Heart right ventricle (tissue), 16 donors: ENCODE data around the gene FRMD3. TPM values are rescaled to one million over a fixed set of nuclear protein-coding genes. Genes with fewer than 3 reads are reported as not detected.

Experiments used
- ATAC-seq, 8 donors: fragments of 200-7000 bp; cut with Tn5 transposase; one replicate each; pipeline ENCODE4 v1.9.1; 2020; ENCODE audit warnings: mild to moderate bottlenecking in 8 of 8, moderate library complexity in 8 of 8, moderate number of reproducible peaks in 1 of 8
- DNase-seq, 2 donors: peaks; one replicate each; pipeline ENCODE4 v3.0.0-alpha.2; 2020
- H3K27ac ChIP-seq, 10 donors: fragments of 200-600 bp; sonication (generic) in 2 of 10; one replicate each; pipeline versions ENCODE4 v1.5.0 to v1.8.0; 2020 to 2022; ENCODE audit warnings: mild to moderate bottlenecking in 3 of 10
- H3K27me3 ChIP-seq, 7 donors: fragments of 200-600 bp; one replicate each; pipeline ENCODE4 v1.8.0; 2021 to 2022; ENCODE audit warnings: mild to moderate bottlenecking in 2 of 7
- H3K36me3 ChIP-seq, 9 donors: fragments of 200-600 bp; sonication (generic) in 1 of 9; one replicate each; pipeline versions ENCODE4 v1.5.0 to v1.8.0; 2020 to 2022; ENCODE audit warnings: mild to moderate bottlenecking in 2 of 9
- H3K4me1 ChIP-seq, 9 donors: fragments of 200-600 bp; sonication (generic) in 1 of 9; one replicate each; pipeline versions ENCODE4 v1.5.0 to v1.8.0; 2020 to 2022; ENCODE audit warnings: mild to moderate bottlenecking in 4 of 9
- H3K4me3 ChIP-seq, 10 donors: fragments of 200-600 bp; sonication (generic) in 2 of 10; one replicate each; pipeline versions ENCODE4 v1.5.0 to v1.8.0; 2020 to 2022; ENCODE audit warnings: mild to moderate bottlenecking in 7 of 10, moderate library complexity in 2 of 10
- H3K9me3 ChIP-seq, 11 donors: fragments of 200-600 bp in 10 of 11; sonication (generic) in 2 of 11; one replicate each; pipeline versions ENCODE4 v1.5.0 to v1.8.0; 2013 to 2022; ENCODE audit warnings: mild to moderate bottlenecking in 2 of 11, control low read depth in 1 of 11, moderate library complexity in 1 of 11
- CTCF ChIP-seq, 9 donors: fragments of 200-600 bp; sonication (generic) in 2 of 9; IDR thresholded peaks; one replicate each; pipeline versions ENCODE4 v1.5.0 to v1.8.0; 2021 to 2022; ENCODE audit warnings: antibody characterized with exemption in 9 of 9, mild to moderate bottlenecking in 5 of 9, moderate library complexity in 1 of 9
- WGBS, 2 donors: extraction: QIAGEN DNeasy Blood & Tissue Kit; methylation state at CpG; one replicate each; pipeline ENCODE4 v1.1.7; 2013; ENCODE audit warnings: inconsistent platforms in 1 of 2; 5-methylcytosine and 5-hydroxymethylcytosine counted together
- intact Hi-C, 10 donors: fragments of 100-400 bp; cut with DNase I; formaldehyde crosslinking; loops; one replicate each; pipeline versions ENCODE4 v1.11.1 to v1.14.2; 2022
- polyA plus RNA-seq, 2 donors: library from polyadenylated mRNA; stranded (reverse); fragments of 200-250 nt; gene quantifications; one replicate each; pipeline ENCODE4 v1.2.3, GENCODE V29; 2013
- total RNA-seq, 10 donors: library from RNA; stranded (reverse); fragmentation: NEBNext Ultra II Directional in 3 of 10; extraction: Animal tissue kit (Norgen Biotek cat#: 25700) in 3 of 10; gene quantifications; one replicate each; pipeline versions ENCODE4 v1.2.1 to v1.2.4, GENCODE V29; 2021 to 2023
- donor health status: Arrhythmogenic right ventricular cardiomyopathy.
- donor health status: ischemic (EF 13 %, LVEDD 7.1; RV severe dilation, severe dysfunction).
- donor health status: healthy with polysubstance abuse.
- donor health status: DM: no; HTN: yes; CAD: no.
- donor health status: DM: no; HTN: no; CAD: no.
- donor health status: ischemic (EF 25% LVEDD 6.9; RV normal size, moderate dysfunction).
- donor health status: ischemic (EF 25% LVEDD 5.7; RV mildly dilated, moderate dysfunction).
- donor health status: healthy.
- donor health status: DM: yes; HTN: yes; CAD: no.
- donor health status: Ischemic cardiomyopathy.
- donor health status: ischemic (EF 35%, LVEDD 5.7; RV mildly dilated, moderate dysfunction).
- donor health status: nonischemic (EF 11% LVEDD 7.7; RV severe dilation, severe dysfunction).
- donor health status: DM: yes; HTN: yes; CAD: no.
- donor health status: PGD.
- donor health status: ischemic (EF 29% LVEDD 5.4; RV normal size, mild dysfunction).
- donor health status: nonischemic (EF 23%, LVEDD 6.1; RV moderate dilation, normal function).

FRMD3 gene
- total and polyA plus RNA-seq, 12 donors, result 23.1 to 145 (median 98.8) TPM

- no peak for TF ChIP-seq CTCF (IDR thresholded peaks at IDR 0.05)
These were observed 329.9 kb downstream of the FRMD3 start for GRCh38 chr9:83208065-83208850.

GRCh38 chr9:83204047-83204446, 334.2 kb downstream of the FRMD3 start:
- peak in 3 of 8 donors; percentile 36 to 61 (median 38) for ATAC-seq
- WGBS, 2 donors, result 83 to 96% methylated on average over 1 of the region's 1 CpG
- intact Hi-C loops, result loop anchor here in 3 of 10 donors (5.0 to 10.0 kb wide), 3 partner anchors 131 to 443 kb away; no protein-coding TSS in a partner anchor
- peaks cover 0 to 9% (median 0%) of the 10 kb centered on the region in 9 donors for H3K4me1 ChIP-seq
- no peak overlapping the region for H3K4me3 ChIP-seq
- no peak overlapping the region for H3K27ac ChIP-seq
- H3K9me3 ChIP-seq, result no peaks in the 10 kb centered on the region
- H3K36me3 ChIP-seq, result no peaks in the 10 kb centered on the region
- peak in 6 of 9 donors; percentile 21 to 56 (median 49) for TF ChIP-seq CTCF (IDR thresholded peaks at IDR 0.05)
- DNase-seq, result no peak
- H3K27me3 ChIP-seq, result peaks cover 0 to 3% (median 0%) of the 10 kb centered on the region in 7 donors

More at GRCh38 chr9:83208065-83208850, 329.9 kb downstream of the FRMD3 start:
- Histone ChIP-seq H3K4me1 (peaks cover 0 to 9% (median 0%) of the 10 kb centered on the region in 9 donors), H3K9me3 (no peaks in the 10 kb centered on the region), H3K4me3 (no peak overlapping the region), H3K36me3 (no peaks in the 10 kb centered on the region), H3K27ac (no peak overlapping the region), H3K27me3 (no peaks in the 10 kb centered on the region)
- intact Hi-C loops, result loop anchor here in 2 of 10 donors (10.0 kb wide), 2 partner anchors 127 to 337 kb away; no protein-coding TSS in a partner anchor
- no peak for DNase-seq
- ATAC-seq, result peak in 4 of 8 donors; percentile 25 to 62 (median 56)
- 60 to 70% methylated on average over 9 of the region's 9 CpGs for WGBS, 2 donors

- WGBS, 2 donors, result 91 to 95% methylated on average over 2 of the region's 2 CpGs
- H3K9me3 ChIP-seq, result no peaks in the 10 kb centered on the region
- no peak overlapping the region for H3K4me3 ChIP-seq
- no peak for TF ChIP-seq CTCF (IDR thresholded peaks at IDR 0.05)
- ATAC-seq (no peak), DNase-seq (no peak)
- no peaks in the 10 kb centered on the region for H3K36me3 ChIP-seq
- peaks cover 0 to 12% (median 3%) of the 10 kb centered on the region in 7 donors for H3K27me3 ChIP-seq
- no peak overlapping the region for H3K27ac ChIP-seq
- H3K4me1 ChIP-seq, result peaks cover 0 to 9% (median 0%) of the 10 kb centered on the region in 9 donors
- intact Hi-C loops, result loop anchor here in 3 of 10 donors (5.0 to 10.0 kb wide), 3 partner anchors 134 to 447 kb away; no protein-coding TSS in a partner anchor
These were observed 337.7 kb downstream of the FRMD3 start for GRCh38 chr9:83200531-83200930.

- Histone ChIP-seq H3K4me3 (no peak overlapping the region), H3K9me3 (no peaks in the 10 kb centered on the region), H3K36me3 (no peaks in the 10 kb centered on the region), H3K27me3 (peaks cover 0 to 15% (median 3%) of the 10 kb centered on the region in 7 donors), H3K4me1 (peaks cover 0 to 9% (median 0%) of the 10 kb centered on the region in 9 donors), H3K27ac (no peak overlapping the region)
- intact Hi-C loops, result loop anchor here in 6 of 10 donors (5.0 to 10.0 kb wide), 6 partner anchors 135 to 715 kb away; no protein-coding TSS in a partner anchor
- ATAC-seq (no peak), DNase-seq (no peak)
- 70 to 73% methylated on average over 6 of the region's 6 CpGs for WGBS, 2 donors
- no peak for TF ChIP-seq CTCF (IDR thresholded peaks at IDR 0.05)
These were observed 338.4 kb downstream of the FRMD3 start for GRCh38 chr9:83199832-83200231.
